GM19455 (cell line): Measurements from ENCODE around the gene ADGRD1.
"Not testable (repeated sequence)": the region's sequence is repeated elsewhere in the genome, so short reads cannot be mapped to it uniquely, and the experiment has no call there.

ENCODE experiments used
- ATAC-seq: cut with Tn5 transposase; IDR thresholded peaks from one replicate; pipeline ENCODE4 v1.9.1; 2021; ENCODE audit not compliant: unreplicated experiment

The ADGRD1 gene

GRCh38 chr12:130983328-130984017, 29.8 kb downstream of the ADGRD1 start:
- no peak for ATAC-seq

- ATAC-seq = no peak
These were observed 30.7 kb downstream of the ADGRD1 start for GRCh38 chr12:130984183-130985058.

GRCh38 chr12:130987151-130987931, 33.6 kb downstream of the ADGRD1 start:
- ATAC-seq = no peak

- no peak for ATAC-seq
These were observed 34.6 kb downstream of the ADGRD1 start for GRCh38 chr12:130988261-130988660.

GRCh38 chr12:130988751-130989150, 35.0 kb downstream of the ADGRD1 start:
- ATAC-seq = no peak

GRCh38 chr12:130989391-130989790, 35.7 kb downstream of the ADGRD1 start:
- no peak for ATAC-seq

GRCh38 chr12:130990034-130990433, 36.3 kb downstream of the ADGRD1 start:
- no peak for ATAC-seq

GRCh38 chr12:130992448-130992847, 38.7 kb downstream of the ADGRD1 start:
- ATAC-seq = no peak

- ATAC-seq = no peak
These were observed 39.4 kb downstream of the ADGRD1 start for GRCh38 chr12:130992979-130993538.

- no peak for ATAC-seq
These were observed 40.3 kb downstream of the ADGRD1 start for GRCh38 chr12:130993759-130994670.

GRCh38 chr12:130994821-130995375, 41.2 kb downstream of the ADGRD1 start:
- no peak for ATAC-seq

GRCh38 chr12:130995386-130995969, 41.8 kb downstream of the ADGRD1 start:
- ATAC-seq = not testable (repeated sequence)

GRCh38 chr12:130998136-130998535, 44.4 kb downstream of the ADGRD1 start:
- ATAC-seq = no peak

GRCh38 chr12:131000000-131000486, 46.3 kb downstream of the ADGRD1 start:
- no peak for ATAC-seq

GRCh38 chr12:131001493-131001892, 47.8 kb downstream of the ADGRD1 start:
- ATAC-seq = no peak

- ATAC-seq = no peak
These were observed 48.5 kb downstream of the ADGRD1 start for GRCh38 chr12:131002216-131002631.

- no peak for ATAC-seq
These were observed 49.5 kb downstream of the ADGRD1 start for GRCh38 chr12:131003036-131003715.

- no peak for ATAC-seq
These were observed 50.0 kb downstream of the ADGRD1 start for GRCh38 chr12:131003716-131004045.

GRCh38 chr12:131004166-131004565, 50.5 kb downstream of the ADGRD1 start:
- ATAC-seq = no peak
